GM12878 (cell line): Measurements from ENCODE around the gene RACK1. TPM values are rescaled to one million over a fixed set of nuclear protein-coding genes. Genes with fewer than 3 reads are reported as not detected.
A peak's percentile ranks its signal among the peaks of the same experiment; 100 is the strongest.

Source experiments
- ATAC-seq: fragments of 200-7000 bp; cut with Tn5 transposase; 3 replicates; pipeline ENCODE4 v1.9.1; 2020; ENCODE audit warnings: mild to moderate bottlenecking, moderate library complexity
- BruUV-seq: library from RNA; stranded (reverse); fragments of 400-500 nt; replicated peaks from 2 replicates; lab custom pipeline; 2021; lab: Mats Ljungman, UMichigan
- CTCF ChIA-PET: fragments of 300-600 bp; sonication (Branson Sonifier 250); formaldehyde crosslinking; extraction: SDS; loops from one replicate; lab custom pipeline; 2021; ENCODE audit warnings: inconsistent platforms; lab: Yijun Ruan, JAX
- POLR2A ChIA-PET: fragments of 350-600 bp; formaldehyde crosslinking; extraction: SDS; loops from one replicate; lab custom pipeline; 2021; ENCODE audit warnings: inconsistent platforms; lab: Charles Lee
- RAD21 ChIA-PET: fragments of 300-600 bp; sonication (Branson Sonifier 250); formaldehyde crosslinking; loops from one replicate; lab custom pipeline; 2023; ENCODE audit warnings: antibody characterized with exemption; ENCODE audit not compliant: unreplicated experiment; lab: Charles Lee
- SMC1A ChIA-PET: fragments of 300-600 bp; sonication (Branson Sonifier 250); formaldehyde crosslinking; loops from one replicate; lab custom pipeline; 2023; ENCODE audit not compliant: unreplicated experiment, uncharacterized antibody; lab: Charles Lee
- DNase-seq: peaks from one replicate; pipeline ENCODE4 v3.0.0-alpha.2; 2011; ENCODE audit warnings: low read depth, low spot score
- FAIRE-seq: peaks from 3 replicates; lab custom pipeline; 2011; peaks lifted over from hg19 to GRCh38; lab: Jason Lieb, UNC
- H2AFZ ChIP-seq: 2 replicates; pipeline ENCODE4 v1.6.0; 2011; ENCODE audit warnings: low read depth, low read length, control low read depth; ENCODE audit not compliant: control insufficient read depth
- H3K27ac ChIP-seq: 2 replicates; pipeline ENCODE4 v1.5.1; 2011; ENCODE audit warnings: control low read depth; ENCODE audit not compliant: control insufficient read depth, insufficient read depth
- H3K27me3 ChIP-seq, 2 experiments: replicated peaks in 1 of 2; 2 replicates each; pipeline versions ENCODE4 v1.6.0 to v1.6.1; 2011; ENCODE audit warnings: low read length in 1 of 2; ENCODE audit not compliant: control insufficient read depth in 2 of 2, insufficient read depth in 2 of 2
- H3K36me3 ChIP-seq, 2 experiments: 2 replicates each; pipeline ENCODE4 v1.5.1; 2011; ENCODE audit warnings: low read length in 1 of 2; ENCODE audit not compliant: control insufficient read depth in 2 of 2, insufficient read depth in 2 of 2
- H3K4me1 ChIP-seq: 2 replicates; pipeline ENCODE4 v1.6.1; 2011; ENCODE audit warnings: mild to moderate bottlenecking, low read length, moderate library complexity, mixed read lengths; ENCODE audit not compliant: control insufficient read depth, insufficient read depth
- H3K4me2 ChIP-seq: 2 replicates; pipeline ENCODE4 v1.6.0; 2011; ENCODE audit warnings: control low read depth; ENCODE audit not compliant: control insufficient read depth, insufficient read depth
- H3K4me3 ChIP-seq: fragments of 200-600 bp; sonication (generic); 2 replicates; pipeline ENCODE4 v1.5.1; 2016
- H3K79me2 ChIP-seq: 2 replicates; pipeline ENCODE4 v1.6.0; 2011; ENCODE audit warnings: low read length; ENCODE audit not compliant: control insufficient read depth, insufficient read depth
- H3K9ac ChIP-seq: 2 replicates; pipeline ENCODE4 v1.8.0; 2011; ENCODE audit warnings: low read length, control low read depth, mixed read lengths; ENCODE audit not compliant: control insufficient read depth, insufficient read depth
- H3K9me3 ChIP-seq: replicated peaks from 3 replicates; pipeline ENCODE4 v1.5.1; 2011; ENCODE audit warnings: mild to moderate bottlenecking, low read length; ENCODE audit not compliant: control insufficient read depth, insufficient read depth
- H4K20me1 ChIP-seq: 2 replicates; pipeline ENCODE4 v1.6.0; 2011; ENCODE audit not compliant: control insufficient read depth, insufficient read depth
- ATF7 ChIP-seq: fragments of 450-650 bp; IDR thresholded peaks from 2 replicates; pipeline ENCODE4 v1.6.1; 2016; ENCODE audit warnings: low read depth, mild to moderate bottlenecking
- KLF5 ChIP-seq: fragments of 450-650 bp; IDR thresholded peaks from 2 replicates; pipeline ENCODE4 v1.6.1; 2014; ENCODE audit warnings: mild to moderate bottlenecking; ENCODE audit not compliant: partially characterized antibody
- NFYB ChIP-seq: IDR thresholded peaks from 2 replicates; pipeline ENCODE4 v1.6.1; 2011; ENCODE audit warnings: low read depth, mild to moderate bottlenecking, low read length, improper control_type of control experiment, moderate library complexity; ENCODE audit not compliant: insufficient read depth
- ZNF217 ChIP-seq: fragments of 450-650 bp; IDR thresholded peaks from 2 replicates; pipeline ENCODE4 v1.6.1; 2017; ENCODE audit warnings: antibody characterized with exemption, mild to moderate bottlenecking
- WGBS: methylation state at CpG from one replicate; pipeline ENCODE4 v1.1.6; 2016; ENCODE audit warnings: low lambda C conversion rate; ENCODE audit not compliant: insufficient replicate concordance, insufficient coverage; ENCODE audit errors: missing lambda C conversion rate; 5-methylcytosine and 5-hydroxymethylcytosine counted together
- in situ Hi-C: fragments of 300-500 bp; cut with MboI; formaldehyde crosslinking; loops from 9 replicates; pipeline ENCODE4 v1.14.3; 2018; ENCODE audit warnings: mixed read lengths
- intact Hi-C: fragments of 100-400 bp; cut with micrococcal nuclease; formaldehyde crosslinking; loops from one replicate; pipeline ENCODE4 v1.14.2; 2022; ENCODE audit not compliant: unreplicated experiment
- polyA plus RNA-seq, 11 experiments: library from polyadenylated mRNA; depleted of rRNA in 4 of 11; unstranded in 6 of 11; stranded (reverse) in 5 of 11; fragments of >200 nt; fragmentation: Nextera tagmentation in 4 of 11; fragmentation: Illumina TruSeq in 1 of 11; extraction: Ambion mirVana in 4 of 11; extraction: Trizol in 1 of 11; gene quantifications; 1 replicate in 1 of 11; 2 replicates in 10 of 11; pipeline versions ENCODE4 v1.2.1 to v1.2.3, GENCODE V29; 2011 to 2016; ENCODE audit warnings: inconsistent platforms in 2 of 11, missing spikeins in 2 of 11, low read depth in 1 of 11
- total RNA-seq, 4 experiments: library from RNA; depleted of rRNA in 3 of 4; stranded (reverse); fragments of >200 nt in 3 of 4; fragmentation: Illumina TruSeq in 1 of 4; extraction: Trizol in 1 of 4; gene quantifications; 2 replicates each; pipeline versions ENCODE4 v1.2.1 to v1.2.3, GENCODE V29; 2013 to 2021
- TF ChIP-seq, protein P1 (sequence below): fragments of 450-650 bp; formaldehyde crosslinking; IDR thresholded peaks from 2 replicates; pipeline ENCODE4 v1.5.0; 2022; ENCODE audit warnings: mild to moderate bottlenecking, missing genetic modification characterization
- TF ChIP-seq, protein P2 (sequence below): fragments of 450-650 bp; IDR thresholded peaks from 2 replicates; pipeline ENCODE4 v1.6.1; 2016; ENCODE audit warnings: mild to moderate bottlenecking, moderate library complexity, borderline replicate concordance

The RACK1 gene
- total and polyA plus RNA-seq, 10 of the 15 experiments (the other 5 are each of a cell fraction or from before 2014, with no cell fraction given), result 1,365 to 6,584 (median 4,167) TPM

DNA sequence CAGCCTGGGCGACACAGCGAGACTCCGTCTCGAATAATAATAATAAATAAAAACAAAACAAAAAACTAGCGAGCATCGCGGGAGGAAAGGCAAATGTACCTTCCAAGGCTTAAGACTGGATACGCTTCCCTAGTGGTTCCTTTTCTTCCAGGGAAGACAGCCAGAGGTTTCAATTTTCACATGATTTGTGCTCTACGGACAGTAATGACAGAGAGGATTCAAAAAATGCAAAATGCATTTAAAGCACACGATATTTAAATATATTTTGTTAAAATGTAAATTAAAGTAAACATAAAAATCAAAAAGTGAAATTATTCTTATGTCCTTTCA, 24.9 kb downstream of the RACK1 start:
- ChIA-PET RAD21 (no interaction called here), POLR2A (no interaction called here)
- Histone ChIP-seq H3K36me3 (no peaks in the 10 kb centered on the region), H3K27me3 (no peaks in the 10 kb centered on the region), H3K4me1 (peaks cover 8% of the 10 kb centered on the region), H3K79me2 (no peaks in the 10 kb centered on the region; the same call in 1 of the 2 replicates), H2AFZ (peak overlapping the region; percentile 18), H3K9me3 (no peaks in the 10 kb centered on the region), H3K4me2 (peak overlapping the region; percentile 77), H3K27ac (no peak overlapping the region)
- no peak for DNase-seq
- 27% methylated on average over 10 of the region's 10 CpGs for WGBS
- no peak for FAIRE-seq
- no TSS peak for BruUV-seq
- intact Hi-C loops, result loop anchor here (1.0 kb wide), 1 partner anchor 11 kb away; no protein-coding TSS in a partner anchor
- TF ChIP-seq NFYB (no peak), KLF5 (peak; percentile 1), ZNF217 (0 out of 2 replicates have a peak, but pooled peaks have one; percentile 3), ATF7 (no peak)
- TF ChIP-seq, protein P1, sequence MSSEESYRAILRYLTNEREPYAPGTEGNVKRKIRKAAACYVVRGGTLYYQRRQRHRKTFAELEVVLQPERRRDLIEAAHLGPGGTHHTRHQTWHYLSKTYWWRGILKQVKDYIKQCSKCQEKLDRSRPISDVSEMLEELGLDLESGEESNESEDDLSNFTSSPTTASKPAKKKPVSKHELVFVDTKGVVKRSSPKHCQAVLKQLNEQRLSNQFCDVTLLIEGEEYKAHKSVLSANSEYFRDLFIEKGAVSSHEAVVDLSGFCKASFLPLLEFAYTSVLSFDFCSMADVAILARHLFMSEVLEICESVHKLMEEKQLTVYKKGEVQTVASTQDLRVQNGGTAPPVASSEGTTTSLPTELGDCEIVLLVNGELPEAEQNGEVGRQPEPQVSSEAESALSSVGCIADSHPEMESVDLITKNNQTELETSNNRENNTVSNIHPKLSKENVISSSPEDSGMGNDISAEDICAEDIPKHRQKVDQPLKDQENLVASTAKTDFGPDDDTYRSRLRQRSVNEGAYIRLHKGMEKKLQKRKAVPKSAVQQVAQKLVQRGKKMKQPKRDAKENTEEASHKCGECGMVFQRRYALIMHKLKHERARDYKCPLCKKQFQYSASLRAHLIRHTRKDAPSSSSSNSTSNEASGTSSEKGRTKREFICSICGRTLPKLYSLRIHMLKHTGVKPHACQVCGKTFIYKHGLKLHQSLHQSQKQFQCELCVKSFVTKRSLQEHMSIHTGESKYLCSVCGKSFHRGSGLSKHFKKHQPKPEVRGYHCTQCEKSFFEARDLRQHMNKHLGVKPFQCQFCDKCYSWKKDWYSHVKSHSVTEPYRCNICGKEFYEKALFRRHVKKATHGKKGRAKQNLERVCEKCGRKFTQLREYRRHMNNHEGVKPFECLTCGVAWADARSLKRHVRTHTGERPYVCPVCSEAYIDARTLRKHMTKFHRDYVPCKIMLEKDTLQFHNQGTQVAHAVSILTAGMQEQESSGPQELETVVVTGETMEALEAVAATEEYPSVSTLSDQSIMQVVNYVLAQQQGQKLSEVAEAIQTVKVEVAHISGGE, result no peak
- TF ChIP-seq, protein P2, sequence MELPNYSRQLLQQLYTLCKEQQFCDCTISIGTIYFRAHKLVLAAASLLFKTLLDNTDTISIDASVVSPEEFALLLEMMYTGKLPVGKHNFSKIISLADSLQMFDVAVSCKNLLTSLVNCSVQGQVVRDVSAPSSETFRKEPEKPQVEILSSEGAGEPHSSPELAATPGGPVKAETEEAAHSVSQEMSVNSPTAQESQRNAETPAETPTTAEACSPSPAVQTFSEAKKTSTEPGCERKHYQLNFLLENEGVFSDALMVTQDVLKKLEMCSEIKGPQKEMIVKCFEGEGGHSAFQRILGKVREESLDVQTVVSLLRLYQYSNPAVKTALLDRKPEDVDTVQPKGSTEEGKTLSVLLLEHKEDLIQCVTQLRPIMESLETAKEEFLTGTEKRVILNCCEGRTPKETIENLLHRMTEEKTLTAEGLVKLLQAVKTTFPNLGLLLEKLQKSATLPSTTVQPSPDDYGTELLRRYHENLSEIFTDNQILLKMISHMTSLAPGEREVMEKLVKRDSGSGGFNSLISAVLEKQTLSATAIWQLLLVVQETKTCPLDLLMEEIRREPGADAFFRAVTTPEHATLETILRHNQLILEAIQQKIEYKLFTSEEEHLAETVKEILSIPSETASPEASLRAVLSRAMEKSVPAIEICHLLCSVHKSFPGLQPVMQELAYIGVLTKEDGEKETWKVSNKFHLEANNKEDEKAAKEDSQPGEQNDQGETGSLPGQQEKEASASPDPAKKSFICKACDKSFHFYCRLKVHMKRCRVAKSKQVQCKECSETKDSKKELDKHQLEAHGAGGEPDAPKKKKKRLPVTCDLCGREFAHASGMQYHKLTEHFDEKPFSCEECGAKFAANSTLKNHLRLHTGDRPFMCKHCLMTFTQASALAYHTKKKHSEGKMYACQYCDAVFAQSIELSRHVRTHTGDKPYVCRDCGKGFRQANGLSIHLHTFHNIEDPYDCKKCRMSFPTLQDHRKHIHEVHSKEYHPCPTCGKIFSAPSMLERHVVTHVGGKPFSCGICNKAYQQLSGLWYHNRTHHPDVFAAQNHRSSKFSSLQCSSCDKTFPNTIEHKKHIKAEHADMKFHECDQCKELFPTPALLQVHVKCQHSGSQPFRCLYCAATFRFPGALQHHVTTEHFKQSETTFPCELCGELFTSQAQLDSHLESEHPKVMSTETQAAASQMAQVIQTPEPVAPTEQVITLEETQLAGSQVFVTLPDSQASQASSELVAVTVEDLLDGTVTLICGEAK, result no peak
- TF ChIP-seq, all 136 proteins: peak for 2
- in situ Hi-C loops, result no loop called here
- Histone ChIP-seq H3K4me3 (peak overlapping the region; percentile 58; the same call in 1 of the 2 replicates), H4K20me1 (no peaks in the 10 kb centered on the region), H3K9ac (no peak overlapping the region)
- ChIA-PET CTCF (no interaction called here), SMC1A (no interaction called here)
- ATAC-seq, result no peak
